GM10266 (cell line): Measurements from ENCODE around the gene FLT4.
"Not testable (repeated sequence)": the region's sequence is repeated elsewhere in the genome, so short reads cannot be mapped to it uniquely, and the experiment has no call there.

ENCODE experiments used
- DNase-seq: peaks from one replicate; pipeline ENCODE4 v3.0.0; 2012; ENCODE audit errors: extremely low spot score
- CTCF ChIP-seq: IDR thresholded peaks from 2 replicates; pipeline ENCODE4 v1.5.1; 2012; ENCODE audit warnings: mild to moderate bottlenecking, low read depth; ENCODE audit not compliant: control insufficient read depth, insufficient read depth; ENCODE audit errors: missing control alignments

The FLT4 gene

GRCh38 chr5:180689071-180689694 lies 39.8 kb upstream of the FLT4 start:
- DNase-seq: no peak
- TF ChIP-seq CTCF: no peak

GRCh38 chr5:180688330-180689070 lies 39.1 kb upstream of the FLT4 start:
- no peak for TF ChIP-seq CTCF
- no peak for DNase-seq

GRCh38 chr5:180686799-180687198 lies 37.4 kb upstream of the FLT4 start:
- DNase-seq: not testable (repeated sequence)

- TF ChIP-seq CTCF: no peak
- no peak for DNase-seq
These were observed 35.3 kb upstream of the FLT4 start for GRCh38 chr5:180684623-180685161.

- no peak for TF ChIP-seq CTCF
These were observed 34.0 kb upstream of the FLT4 start for GRCh38 chr5:180683220-180683922.

GRCh38 chr5:180682560-180682959 lies 33.2 kb upstream of the FLT4 start:
- no peak for DNase-seq
- TF ChIP-seq CTCF: no peak

More at GRCh38 chr5:180683220-180683922, 34.0 kb upstream of the FLT4 start:
- no peak for DNase-seq

- DNase-seq: not testable (repeated sequence)
These were observed 32.6 kb upstream of the FLT4 start for GRCh38 chr5:180682008-180682407.

GRCh38 chr5:180678319-180678718 lies 28.9 kb upstream of the FLT4 start:
- DNase-seq: not testable (repeated sequence)
